HG03460 (cell line): ENCODE data around the gene PRUNE2.
"Not testable (repeated sequence)": the region's sequence is repeated elsewhere in the genome, so short reads cannot be mapped to it uniquely, and the experiment has no call there.

Experiments used
- ATAC-seq: cut with Tn5 transposase; IDR thresholded peaks from one replicate; pipeline ENCODE4 v1.9.1; 2021; ENCODE audit not compliant: unreplicated experiment

Gene PRUNE2

DNA sequence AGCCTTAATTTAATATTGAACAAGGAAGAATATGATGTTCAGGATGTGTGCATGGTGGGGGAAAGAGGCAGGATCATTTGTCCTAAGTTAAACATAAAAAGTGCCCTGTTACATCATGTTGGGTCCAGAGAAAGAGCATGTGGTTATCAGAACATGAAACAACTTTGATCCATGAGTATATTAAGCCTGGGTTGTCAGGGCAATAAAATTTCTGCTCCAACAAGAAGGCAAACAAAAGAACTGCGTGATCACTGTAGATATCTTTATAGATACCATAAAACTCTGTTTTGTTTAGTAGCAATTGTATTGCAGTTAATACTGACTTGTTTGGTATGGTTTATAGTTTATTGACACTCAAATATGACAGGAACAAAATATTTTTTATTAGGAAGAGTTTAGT is 106.4 kb downstream of the PRUNE2 start:
- ATAC-seq: no peak

DNA sequence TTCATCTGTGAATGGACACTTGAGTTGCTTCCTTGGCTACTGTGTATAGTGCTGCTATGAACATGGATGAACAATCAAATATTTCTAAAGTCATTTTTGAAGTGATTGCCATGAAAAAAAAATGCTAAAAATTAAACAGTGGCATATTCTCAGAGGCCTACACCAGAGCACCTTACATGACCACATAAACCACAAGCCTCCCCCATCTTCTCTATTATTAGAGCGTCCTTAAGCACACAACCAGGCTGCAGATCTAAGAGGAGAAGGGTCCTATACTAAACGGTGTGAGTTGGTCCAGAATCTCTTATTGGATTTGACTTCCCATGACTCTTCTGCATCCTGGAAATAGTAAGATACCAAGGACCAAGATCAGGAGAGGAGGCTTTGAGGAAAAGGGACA is 107.4 kb downstream of the PRUNE2 start:
- ATAC-seq: no peak

- ATAC-seq: no peak
These were observed 109.6 kb downstream of the PRUNE2 start for GRCh38 chr9:76796296-76796695.

DNA sequence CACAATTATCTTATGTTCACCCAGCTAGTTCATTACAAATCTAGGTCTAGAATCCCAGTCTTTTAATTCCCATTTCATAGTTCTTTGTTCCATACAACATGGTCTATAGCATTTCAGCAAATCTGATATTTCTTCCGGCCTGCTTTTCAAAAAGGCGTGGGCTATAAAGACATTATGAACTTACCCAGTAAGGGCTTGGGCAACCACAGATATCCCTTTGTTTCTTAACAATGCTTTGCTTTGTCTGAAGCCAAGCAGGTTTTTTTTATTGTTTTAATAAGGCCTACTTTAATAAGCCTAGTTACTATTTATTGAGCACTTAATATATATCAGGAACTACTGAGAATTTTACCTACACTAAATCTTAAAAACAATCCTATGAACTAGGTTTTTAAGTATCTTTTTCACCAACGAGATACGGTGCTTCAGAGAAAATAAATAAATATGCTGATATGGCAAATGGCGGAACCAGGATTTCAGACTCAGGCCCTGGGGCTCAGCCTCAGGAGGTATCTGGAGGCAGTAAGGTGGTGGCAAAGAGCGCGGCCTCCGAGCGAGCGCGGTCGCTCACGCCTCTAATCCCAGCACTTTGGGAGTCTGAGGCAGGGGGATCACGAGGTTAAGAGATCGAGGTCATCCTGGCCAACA is 112.0 kb downstream of the PRUNE2 start:
- ATAC-seq: no peak

DNA sequence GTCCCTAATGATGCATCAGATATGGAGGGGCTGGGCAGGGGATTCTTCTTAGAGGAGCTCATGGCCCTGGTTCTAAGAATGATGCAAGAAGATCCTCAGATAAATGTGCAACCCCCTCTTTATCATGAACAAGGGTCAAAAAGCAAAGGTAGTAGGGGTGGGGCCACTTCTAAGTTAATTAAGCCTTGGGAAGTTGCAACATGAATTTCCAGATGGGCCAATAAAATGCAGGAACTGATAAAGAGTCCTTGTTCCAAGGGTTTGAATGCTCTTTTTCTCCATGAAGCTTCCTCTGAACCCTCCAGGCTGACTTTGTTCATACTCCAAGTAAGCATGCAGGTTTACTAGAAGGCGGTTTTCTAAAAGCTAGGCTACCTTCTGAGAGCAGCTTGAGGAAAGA is 116.1 kb downstream of the PRUNE2 start:
- ATAC-seq: no peak

DNA sequence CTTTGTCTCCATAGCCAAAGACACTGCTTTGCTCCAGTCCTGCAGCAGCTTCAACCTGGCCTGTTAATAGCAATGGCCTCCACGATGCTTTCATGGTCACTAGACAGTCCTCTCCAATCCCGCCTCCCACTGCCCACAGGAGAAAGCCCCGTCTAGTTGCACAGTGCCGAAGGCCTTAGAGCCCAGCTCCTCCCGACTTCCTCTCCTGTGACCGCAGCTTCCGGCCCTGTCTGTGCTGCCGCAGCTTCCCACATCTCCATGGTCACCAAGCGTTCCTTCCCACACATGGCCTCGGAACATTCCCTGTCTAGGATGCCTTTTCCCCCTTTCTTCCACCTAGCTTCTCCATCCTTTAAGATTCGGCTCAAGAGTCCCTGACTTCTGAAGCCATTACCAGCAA is 118.2 kb downstream of the PRUNE2 start:
- ATAC-seq: no peak

DNA sequence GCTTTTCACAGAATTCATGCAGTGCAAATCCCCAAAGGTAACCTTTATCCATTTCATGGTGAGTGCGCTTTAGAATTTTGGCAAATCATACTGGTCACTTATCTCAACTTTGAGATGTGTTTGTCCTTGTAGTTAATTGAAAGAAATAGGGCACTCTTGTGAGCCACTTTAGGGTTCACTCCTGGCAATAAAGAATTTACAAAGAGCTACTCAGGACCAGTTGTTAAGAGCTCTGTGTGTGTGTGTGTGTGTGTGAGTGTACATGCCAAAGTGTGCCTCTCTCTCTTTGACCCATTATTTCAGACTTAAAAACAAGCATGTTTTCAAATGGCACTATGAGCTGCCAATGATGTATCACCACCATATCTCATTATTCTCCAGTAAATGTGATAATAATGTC is 120.4 kb downstream of the PRUNE2 start:
- ATAC-seq: no peak

DNA sequence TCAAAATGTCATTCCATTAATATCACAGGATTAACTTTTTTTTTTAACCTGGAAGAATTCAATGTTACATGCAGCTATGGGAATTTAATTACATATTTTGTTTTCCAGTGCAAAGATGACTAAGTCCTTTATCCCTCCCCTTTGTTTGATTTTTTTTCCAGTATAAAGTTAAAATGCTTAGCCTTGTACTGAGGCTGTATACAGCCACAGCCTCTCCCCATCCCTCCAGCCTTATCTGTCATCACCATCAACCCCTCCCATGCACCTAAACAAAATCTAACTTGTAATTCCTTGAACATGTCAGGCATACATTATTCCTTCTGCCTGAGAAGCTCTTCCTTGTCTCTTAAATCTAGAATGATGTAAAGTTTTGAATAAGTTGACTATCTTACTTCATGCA is 121.0 kb downstream of the PRUNE2 start:
- no peak for ATAC-seq

DNA sequence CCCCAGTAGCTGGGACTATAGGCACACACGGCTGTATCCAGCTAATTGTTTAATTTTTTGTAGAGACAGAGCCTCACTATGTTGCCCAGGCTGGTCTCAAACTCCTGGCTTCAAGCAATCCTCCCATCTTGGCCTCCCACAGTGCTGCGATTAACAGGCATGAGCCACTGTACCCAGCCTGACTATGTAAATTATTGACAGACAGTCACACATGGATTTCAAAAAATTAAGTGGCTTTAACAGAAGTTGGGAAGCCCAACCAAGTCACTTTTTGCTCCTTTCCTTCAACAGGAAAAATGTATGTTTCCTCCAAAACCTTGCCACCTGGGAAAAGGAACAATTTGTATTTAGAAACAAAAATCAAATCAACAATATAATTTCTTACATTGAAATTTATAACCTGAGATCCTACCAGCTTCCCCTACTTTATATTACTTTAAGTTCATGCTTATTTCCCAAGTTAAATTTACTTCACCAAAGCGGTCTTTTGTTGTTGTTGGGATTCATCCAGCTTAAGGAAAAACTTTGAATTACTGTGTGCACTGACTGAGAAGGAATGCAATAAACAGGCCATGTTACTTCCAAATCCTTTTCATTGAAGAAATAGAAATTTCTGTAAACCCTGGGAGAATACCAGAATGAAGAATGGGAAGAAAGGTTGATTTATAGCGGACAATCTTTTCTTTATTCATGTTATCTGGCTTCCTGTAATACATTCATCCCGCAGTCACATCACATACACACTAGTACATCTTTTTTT is 133.0 kb downstream of the PRUNE2 start:
- no peak for ATAC-seq

DNA sequence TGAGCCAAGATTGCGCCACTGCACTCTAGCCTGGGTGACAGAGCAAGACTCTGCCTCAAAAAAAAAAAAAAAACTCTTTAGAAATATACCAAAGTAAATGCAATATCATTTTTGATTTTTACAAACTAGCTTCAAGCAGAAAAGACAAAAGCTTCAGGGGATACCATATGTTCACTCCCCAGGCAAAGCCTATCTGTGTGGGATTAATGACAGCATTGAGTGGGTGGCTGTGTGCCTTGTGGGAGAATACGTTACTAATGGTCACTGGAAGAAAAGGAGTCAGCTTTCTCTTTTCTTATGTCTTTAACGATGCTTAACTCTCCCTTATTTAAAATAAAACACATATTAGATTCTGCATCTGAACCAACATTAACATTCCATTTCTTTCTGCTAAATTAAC is 139.8 kb downstream of the PRUNE2 start:
- ATAC-seq: no peak

GRCh38 chr9:76764138-76764537 is 141.8 kb downstream of the PRUNE2 start, which contains the start of gene PCA3:
Gene PCA3 (plus strand): TSS chr9:76764438.
- no peak for ATAC-seq

- ATAC-seq: no peak
These were observed 144.5 kb downstream of the PRUNE2 start for GRCh38 chr9:76761448-76761847.

DNA sequence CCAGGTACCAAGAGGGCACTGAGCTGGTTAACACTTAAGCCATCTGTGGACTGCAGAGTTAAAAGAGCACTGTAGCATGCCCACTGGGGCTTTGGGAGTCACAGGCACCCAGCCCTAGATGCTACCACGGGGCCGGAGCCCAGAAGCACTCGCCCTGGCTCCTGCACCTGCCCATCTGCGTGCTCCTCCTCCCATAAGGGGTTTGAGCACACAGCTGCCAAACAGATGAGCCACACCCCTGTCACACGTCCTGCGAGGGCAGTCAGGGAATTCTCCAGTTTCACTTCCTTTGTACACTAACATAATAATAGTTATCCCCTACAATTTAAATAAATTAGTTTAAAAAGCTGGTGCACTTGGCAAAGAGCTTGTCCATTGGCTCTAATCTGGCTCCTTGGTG is 146.2 kb downstream of the PRUNE2 start:
- no peak for ATAC-seq

DNA sequence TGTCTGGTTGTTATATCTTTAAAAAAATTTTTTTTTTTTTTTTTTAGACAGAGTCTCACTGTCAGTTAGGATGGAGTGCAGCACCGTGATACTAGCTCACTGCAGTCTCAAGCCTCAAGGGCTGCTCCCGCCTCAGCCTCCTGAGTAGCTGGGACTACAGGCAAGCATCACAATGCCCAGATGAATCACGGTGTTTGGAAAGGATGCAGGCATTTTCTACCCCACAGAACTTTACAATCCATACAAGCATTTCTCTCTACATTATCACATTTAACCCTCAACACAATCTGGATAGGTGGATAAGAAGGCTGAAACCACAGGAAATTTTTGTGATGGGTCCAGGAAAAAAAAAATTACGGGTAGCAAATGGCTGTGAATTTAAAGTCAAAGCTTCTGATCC is 147.4 kb downstream of the PRUNE2 start:
- no peak for ATAC-seq

DNA sequence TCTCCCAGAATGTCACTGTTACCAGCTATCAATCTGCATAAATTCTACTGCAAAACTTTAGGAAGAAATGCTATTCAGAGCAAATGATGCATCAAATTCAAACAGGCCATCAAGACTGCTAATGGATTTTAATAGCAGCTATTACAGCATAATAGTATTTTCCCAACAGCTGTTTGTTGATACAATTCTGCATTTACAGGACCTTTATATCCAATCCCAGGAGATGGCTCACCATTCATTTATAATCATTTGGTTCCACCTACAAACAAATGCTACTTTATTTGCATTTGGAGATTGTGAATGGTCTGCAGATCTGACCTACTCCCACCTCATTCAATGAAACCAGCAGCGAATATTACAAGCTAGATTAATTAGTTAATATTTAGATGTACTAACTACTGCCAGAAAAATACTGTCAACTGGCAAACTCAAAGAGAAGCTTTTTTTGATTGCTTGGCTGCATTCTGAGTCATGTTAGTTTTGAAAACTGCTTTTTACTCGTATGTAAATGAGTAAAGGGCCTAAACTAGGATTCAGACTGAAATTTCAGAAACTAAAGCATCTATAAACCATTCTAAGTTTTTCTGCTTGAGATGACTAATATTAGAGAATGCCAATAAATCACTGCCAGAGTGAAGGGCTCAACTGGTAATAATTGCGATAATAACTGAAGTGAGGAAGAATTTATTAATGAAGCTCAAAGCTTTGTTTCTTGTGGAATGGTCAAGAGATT is 148.8 kb downstream of the PRUNE2 start:
- ATAC-seq: no peak

DNA sequence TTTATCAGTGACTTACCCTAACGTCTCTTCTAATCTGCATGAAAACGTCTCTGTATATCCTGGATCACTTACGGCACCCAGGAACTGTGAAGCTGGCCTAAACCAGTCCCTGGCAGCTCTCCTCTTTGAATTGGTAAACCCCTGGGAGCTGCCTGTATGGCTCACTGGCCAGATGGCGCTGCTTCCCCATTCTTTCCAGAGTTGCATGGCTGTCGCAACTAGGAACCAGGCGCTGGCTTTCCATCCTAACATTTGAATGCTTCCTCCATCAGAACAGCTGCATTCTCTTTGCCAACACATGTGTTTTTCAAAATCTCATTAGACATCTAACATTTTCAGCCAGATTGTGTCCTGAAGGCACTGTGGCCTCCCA is 149.7 kb downstream of the PRUNE2 start:
- no peak for ATAC-seq

DNA sequence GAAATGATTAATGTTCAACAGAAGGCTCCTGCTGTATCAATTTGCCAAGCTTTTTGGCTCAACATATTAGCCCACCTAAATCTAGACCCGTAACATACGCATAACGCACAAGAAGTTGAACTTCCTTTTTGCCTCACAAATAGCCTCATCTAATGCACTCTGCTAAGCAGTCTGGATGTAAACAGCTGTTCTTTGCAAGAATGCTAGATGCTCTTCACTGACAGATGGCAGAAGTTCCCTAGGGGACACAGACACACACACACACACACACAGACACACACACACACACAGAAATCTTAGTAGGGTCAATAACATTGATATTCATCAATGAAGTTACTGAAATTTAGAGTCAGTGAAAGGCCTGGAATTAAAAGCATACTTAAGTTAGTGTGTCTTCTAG is 154.9 kb downstream of the PRUNE2 start:
- no peak for ATAC-seq

DNA sequence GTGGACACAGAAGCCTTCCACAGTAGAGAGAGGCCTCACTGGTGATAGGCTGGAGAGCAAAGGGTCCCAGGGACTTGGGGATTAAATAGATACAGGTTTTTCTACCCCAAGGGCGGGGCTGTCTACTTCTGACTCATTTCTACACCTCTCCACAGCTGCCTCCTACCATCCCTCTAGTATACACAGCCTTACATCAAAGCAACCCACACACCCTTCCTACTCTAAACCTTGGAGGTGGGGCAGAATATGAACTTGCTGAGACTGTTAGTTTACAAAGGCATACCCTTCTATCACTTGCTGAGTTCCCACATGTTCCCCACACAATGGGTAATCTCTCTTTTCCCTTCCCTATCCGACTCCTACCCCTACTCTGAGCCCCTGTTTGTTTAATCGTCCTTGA is 161.6 kb downstream of the PRUNE2 start:
- no peak for ATAC-seq

DNA sequence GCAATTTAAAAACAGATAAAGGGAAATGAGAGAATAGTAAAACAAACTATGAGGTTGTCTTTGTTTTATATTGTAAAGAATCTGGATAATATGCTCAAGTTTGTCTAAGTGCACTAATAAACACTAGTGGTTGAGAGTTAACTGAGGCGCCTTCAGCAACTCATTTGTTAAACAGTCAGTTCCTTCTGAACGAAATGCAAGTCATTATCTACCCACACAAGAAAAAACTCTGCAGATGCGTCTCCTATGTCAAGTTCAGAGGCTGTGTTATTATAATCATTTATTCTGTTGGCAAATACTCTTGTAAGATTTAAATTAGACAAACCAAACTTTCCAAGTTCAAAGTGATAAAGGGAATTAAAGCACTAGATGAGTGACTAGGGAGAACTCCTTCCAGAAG is 162.0 kb downstream of the PRUNE2 start:
- ATAC-seq: no peak

- not testable (repeated sequence) for ATAC-seq
These were observed 163.0 kb downstream of the PRUNE2 start for GRCh38 chr9:76742890-76743289.

GRCh38 chr9:76741524-76741923 is 164.4 kb downstream of the PRUNE2 start:
- ATAC-seq: no peak

- no peak for ATAC-seq
These were observed 167.5 kb downstream of the PRUNE2 start for GRCh38 chr9:76738402-76738801.
